PC-3 (cell line): ENCODE measurements around the gene CCDC78.

Experiments used
- EZH2 ChIP-seq: fragments of 300-600 bp; sonication (generic); IDR thresholded peaks from one replicate; pipeline ENCODE4 v1.6.1; 2017; ENCODE audit warnings: antibody characterized with exemption, mild to moderate bottlenecking, low read length; ENCODE audit not compliant: unreplicated experiment
- TF ChIP-seq, protein P1 (sequence below): fragments of 300-600 bp; sonication (generic); conservative IDR thresholded peaks from 2 replicates; pipeline ENCODE4 v1.5.1; 2017; ENCODE audit warnings: antibody characterized with exemption, low read depth, mild to moderate bottlenecking, low read length

DNA sequence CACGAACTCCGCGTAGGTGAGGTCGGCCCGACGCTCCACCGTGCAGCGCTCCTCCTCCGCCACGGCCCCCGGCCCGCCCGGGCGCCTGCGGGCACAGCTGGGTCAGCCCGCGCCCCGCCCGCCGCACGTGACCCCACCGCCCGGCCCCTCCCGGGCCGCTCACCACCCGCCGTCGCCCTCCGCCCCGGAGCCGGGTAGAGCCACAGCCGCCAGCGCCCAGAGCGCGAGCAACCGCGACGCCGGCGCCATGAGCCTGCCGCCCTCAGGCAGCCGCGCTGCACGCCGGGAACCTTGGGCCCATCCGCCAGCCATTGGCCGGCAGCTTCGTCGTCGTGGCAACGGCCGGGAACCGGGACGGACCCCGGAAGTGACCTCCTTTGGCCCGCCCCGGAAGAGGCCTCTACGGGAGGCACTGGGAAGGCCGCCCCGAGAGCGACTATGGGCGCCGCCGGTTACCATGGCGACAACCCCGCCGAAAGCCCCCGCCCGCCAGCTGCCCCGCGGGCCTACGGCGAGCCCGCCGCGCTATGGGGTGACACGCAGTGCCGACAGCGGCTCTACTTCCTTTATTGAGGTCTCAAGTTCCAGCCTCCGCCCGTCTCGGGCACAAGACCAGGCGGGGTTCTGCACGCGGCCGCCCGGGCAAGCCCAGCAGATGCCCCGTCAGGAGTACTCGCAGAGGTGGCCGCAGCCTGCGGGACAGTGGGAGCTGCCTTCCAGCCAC, 42.0 kb downstream of the CCDC78 start, which contains the start of gene JMJD8:
- TF ChIP-seq, protein P1, sequence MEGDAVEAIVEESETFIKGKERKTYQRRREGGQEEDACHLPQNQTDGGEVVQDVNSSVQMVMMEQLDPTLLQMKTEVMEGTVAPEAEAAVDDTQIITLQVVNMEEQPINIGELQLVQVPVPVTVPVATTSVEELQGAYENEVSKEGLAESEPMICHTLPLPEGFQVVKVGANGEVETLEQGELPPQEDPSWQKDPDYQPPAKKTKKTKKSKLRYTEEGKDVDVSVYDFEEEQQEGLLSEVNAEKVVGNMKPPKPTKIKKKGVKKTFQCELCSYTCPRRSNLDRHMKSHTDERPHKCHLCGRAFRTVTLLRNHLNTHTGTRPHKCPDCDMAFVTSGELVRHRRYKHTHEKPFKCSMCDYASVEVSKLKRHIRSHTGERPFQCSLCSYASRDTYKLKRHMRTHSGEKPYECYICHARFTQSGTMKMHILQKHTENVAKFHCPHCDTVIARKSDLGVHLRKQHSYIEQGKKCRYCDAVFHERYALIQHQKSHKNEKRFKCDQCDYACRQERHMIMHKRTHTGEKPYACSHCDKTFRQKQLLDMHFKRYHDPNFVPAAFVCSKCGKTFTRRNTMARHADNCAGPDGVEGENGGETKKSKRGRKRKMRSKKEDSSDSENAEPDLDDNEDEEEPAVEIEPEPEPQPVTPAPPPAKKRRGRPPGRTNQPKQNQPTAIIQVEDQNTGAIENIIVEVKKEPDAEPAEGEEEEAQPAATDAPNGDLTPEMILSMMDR: no peak
- no peak for TF ChIP-seq EZH2
